Measurements from ENCODE around the gene CERS3.

CERS3 gene

DNA sequence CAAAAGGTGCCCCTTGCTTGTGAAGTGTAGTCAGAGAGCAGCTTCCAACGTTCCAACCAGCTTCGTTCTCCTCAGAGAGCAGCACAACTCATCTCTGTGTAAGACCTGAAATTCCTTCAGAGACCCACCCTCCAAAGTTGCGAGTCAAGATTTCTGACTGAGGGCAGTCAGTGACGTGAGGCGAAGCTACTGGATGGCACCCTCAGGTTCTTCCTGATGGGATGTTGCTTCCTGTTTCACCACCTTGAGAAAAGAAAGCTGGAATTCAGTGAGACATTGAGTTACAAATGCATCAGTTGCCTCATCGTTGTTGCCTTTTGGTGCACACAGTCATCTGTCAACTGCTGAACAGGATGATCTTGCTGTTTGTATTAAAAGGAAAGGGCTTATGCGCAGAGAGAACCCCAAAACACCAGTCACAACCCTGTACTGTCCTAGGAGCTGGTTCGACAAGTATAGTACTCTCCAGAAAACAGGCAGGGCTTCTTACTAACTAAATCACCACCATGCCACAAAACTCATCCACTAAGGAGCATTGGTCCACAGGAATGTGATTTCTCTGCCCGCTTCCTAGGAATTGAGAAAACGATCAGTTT is at the start of gene CERS3:
Gene CERS3, minus strand, starts transcription at position 118 of the 596 bp plus-strand sequence. CDS start 27,101 bp downstream, outside the sequence.
- DNase-seq: no peak

DNA sequence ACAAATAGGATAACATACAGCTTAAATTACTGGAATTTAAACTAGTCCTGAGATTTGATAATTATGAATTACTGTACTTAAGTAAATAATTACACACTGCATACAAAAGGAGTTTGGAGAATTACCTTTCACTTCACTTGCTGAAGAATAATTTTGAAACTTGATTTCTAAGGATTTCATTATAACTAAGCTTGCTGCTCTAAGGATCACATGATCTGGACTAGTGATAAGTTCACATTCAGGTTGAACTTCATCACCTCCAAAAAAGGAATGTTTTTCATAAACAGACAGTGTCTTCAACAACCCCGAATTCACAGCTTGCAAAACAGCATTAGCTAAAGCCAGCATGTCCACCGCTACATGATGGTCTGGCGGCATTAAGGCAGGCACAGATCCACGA is 44.8 kb upstream of the CERS3 start:
- no peak for DNase-seq

GRCh38 chr15:100572362-100572983 is 43.7 kb upstream of the CERS3 start:
- DNase-seq: no peak

- DNase-seq: no peak
These were observed 42.9 kb upstream of the CERS3 start for GRCh38 chr15:100571592-100572167.

- no peak for DNase-seq
These were observed 42.1 kb upstream of the CERS3 start for GRCh38 chr15:100570735-100571313.

- no peak for DNase-seq
These were observed 41.5 kb upstream of the CERS3 start for GRCh38 chr15:100570275-100570674.

- no peak for DNase-seq
These were observed 40.6 kb upstream of the CERS3 start for GRCh38 chr15:100569391-100569790.

GRCh38 chr15:100566850-100567628 is 38.3 kb upstream of the CERS3 start:
- DNase-seq: no peak

- no peak for DNase-seq
These were observed 36.8 kb upstream of the CERS3 start for GRCh38 chr15:100565591-100565990.

DNA sequence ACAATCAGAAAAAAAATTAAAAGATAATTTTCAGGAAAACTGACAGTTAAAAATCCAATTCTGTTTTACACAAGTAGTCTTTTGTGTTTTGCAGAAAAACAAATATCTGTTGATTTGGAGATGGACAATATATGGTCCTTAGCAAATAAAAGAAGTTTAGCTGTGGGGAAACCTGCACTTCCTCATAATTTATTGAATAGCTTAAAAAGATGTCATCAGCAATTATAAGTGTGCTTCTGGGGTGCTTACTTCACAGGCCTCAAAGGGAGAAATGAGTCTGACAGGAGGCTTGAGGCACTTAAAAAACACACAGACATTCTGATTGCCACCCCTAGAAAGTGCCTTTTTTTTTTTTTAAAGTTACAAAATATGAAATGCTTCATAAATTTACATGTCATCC is 31.6 kb upstream of the CERS3 start:
- DNase-seq: no peak

DNA sequence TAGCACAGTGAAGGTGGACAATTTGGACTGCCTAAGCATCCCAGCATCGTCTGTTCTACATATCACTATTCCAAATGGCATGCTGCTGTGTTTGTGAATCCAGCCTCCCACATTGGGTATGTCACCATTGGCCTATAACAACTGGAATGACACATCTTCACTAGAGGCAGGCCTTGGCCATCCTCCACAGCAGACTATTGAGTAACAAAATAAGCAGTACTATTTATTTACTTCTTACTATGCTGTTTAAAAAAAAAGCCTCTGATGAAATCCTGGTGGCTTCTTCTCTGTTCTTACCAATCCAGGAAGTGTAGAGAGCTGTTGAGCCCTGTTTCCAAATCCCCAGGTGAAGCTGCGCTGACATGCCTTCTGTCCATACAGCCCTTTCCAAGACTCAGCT is 30.6 kb upstream of the CERS3 start:
- no peak for DNase-seq

DNA sequence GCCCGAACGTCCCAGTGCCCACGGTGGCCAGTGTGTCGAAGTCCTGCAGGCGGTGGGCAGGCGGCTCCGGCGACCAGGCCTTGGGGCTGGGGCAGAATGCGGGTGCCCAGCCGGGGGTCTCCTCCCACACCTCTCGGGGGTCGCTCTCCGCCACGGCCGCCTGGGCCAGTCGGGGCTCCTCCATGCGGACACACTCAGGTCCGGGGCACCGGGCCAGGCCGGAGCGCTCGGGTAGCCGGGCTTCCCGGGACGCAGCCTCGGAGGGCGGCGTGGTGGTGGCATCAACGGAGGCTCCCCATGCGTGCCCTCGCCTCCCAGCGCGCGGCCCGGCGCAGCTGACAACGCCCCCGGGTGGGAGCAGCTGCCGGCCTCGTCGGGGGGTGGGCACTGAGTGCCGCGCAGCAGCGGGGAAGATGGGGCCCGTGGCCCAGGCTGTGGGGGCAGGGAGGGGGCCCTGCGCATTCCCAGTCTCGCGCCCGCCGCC is 30.1 kb upstream of the CERS3 start:
- DNase-seq: no peak

- no peak for DNase-seq
These were observed 24.7 kb upstream of the CERS3 start for GRCh38 chr15:100553468-100553867.

DNA sequence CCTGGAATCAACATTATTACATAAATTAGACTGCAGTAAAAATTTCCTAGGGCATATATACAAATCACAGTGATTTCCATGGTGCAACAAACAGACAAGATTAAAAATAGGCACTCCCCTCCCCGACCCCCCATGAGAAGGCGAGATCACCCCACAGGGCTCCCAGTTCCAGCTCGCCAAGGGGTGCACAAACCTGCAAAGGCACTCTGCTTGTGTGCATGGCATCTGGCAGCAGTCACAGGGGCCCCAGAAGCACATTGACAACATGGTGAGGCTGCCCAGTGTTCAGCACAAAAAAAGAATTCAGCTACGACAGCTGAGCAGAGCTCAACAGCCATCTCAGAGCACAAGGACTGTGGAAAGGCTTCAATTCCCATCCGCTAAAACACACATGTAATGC is 19.2 kb upstream of the CERS3 start:
- no peak for DNase-seq

GRCh38 chr15:100544946-100545345 is 16.2 kb upstream of the CERS3 start:
- no peak for DNase-seq

DNA sequence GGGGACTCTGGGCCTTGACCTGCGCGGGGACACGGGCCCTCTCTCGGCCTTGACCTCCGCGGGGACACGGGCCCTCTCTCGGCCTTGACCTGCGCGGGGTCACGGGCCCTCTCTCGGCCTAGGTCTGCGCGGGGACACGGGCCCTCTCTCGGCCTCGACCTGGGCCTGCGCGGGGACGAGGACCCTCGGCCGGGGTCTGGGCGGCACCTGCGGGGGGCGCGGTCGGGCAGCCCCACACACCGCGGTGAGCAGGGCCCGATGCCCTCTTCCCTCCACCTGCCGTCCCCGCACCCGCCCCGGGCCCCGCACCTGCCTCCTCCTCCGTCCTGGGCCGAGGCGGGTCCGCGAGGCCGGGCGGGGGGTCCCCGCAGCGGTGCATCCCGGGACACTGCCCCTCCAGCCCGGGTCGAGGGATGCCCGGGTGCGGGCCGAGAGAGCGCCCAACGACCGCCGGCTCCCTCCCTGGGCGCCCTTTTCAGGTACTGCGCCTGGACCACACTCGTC is 15.6 kb upstream of the CERS3 start:
- no peak for DNase-seq

- no peak for DNase-seq
These were observed 13.5 kb upstream of the CERS3 start for GRCh38 chr15:100542290-100542689.

- DNase-seq: no peak
These were observed 8.6 kb upstream of the CERS3 start for GRCh38 chr15:100537331-100537730.

DNA sequence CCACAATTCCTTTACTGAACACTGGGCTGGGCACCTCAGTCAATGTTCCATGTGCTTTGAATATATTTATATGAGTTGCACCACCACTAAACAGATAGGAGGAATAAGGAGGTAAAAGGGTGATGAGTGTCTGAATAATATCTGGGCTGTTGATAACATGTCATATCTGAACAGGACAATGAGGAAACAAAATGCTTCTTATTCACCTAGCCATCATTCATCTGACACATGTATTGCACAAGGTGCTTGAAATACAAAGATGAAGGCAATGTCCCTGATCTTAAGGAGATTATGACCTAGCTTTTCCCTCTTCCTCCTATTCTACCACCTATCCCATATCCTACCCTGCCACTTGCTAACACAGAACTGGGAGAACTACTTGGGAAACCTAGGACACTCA is 8.0 kb upstream of the CERS3 start:
- DNase-seq: no peak

GRCh38 chr15:100533886-100534285 is 5.1 kb upstream of the CERS3 start:
- DNase-seq: no peak

GRCh38 chr15:100531823-100532327 is 3.1 kb upstream of the CERS3 start:
- DNase-seq: no peak

DNA sequence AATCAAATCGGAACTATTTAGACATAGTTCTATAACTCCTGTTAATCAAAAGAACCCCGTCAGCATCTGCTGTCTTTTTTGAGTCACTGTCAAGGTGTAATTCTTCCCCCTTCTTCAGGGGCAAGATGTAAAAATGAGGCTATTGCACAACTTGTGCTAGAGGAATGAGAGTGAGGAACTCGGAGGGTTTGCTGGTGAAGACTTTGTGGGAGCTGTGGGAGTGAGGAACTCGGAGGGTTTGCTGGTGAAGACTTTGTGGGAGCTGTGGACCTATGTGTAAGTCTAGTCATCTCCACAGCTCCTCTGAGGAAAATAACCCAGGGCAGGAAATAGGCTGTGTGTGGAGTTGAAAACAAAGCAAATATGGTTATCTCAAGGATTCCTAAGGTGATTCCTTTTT is 2.5 kb upstream of the CERS3 start:
- DNase-seq: no peak

DNA sequence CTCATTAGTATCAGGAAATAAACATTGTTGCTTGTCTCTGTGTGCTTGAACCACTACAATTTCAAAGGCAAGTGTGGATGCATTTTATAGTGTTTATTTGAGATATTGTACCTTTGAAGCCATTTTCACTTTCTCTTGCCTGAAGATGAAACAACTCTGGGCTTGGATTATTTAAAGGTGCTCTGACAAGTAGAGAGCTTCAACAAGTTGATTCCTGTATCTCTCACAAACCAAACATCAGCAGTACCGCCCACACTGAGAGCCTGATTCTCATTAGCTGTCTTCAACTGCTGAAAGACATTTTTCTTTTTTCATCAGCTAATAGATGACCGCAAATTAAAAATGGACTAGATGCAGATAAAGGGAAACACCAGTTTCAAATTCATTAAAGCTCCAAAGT is 806 bp upstream of the CERS3 start:
- DNase-seq: no peak
